GM13977 (cell line): ENCODE results near the gene CTSW.

Experiments used
- DNase-seq: peaks from one replicate; pipeline ENCODE4 v3.0.0; 2012; ENCODE audit warnings: low spot score
- CTCF ChIP-seq: IDR thresholded peaks from 2 replicates; pipeline ENCODE4 v1.5.1; 2012; ENCODE audit warnings: mild to moderate bottlenecking, control low read depth; ENCODE audit not compliant: insufficient read depth; ENCODE audit errors: extremely low read depth, missing control alignments
- in situ Hi-C: fragments of 300-500 bp; cut with MboI; formaldehyde crosslinking; loops from one replicate; pipeline ENCODE4 v1.12.0; 2022; ENCODE audit warnings: low sequenced_read_pairs, low pct_unique_long_range_greater_than_20kb, mixed read lengths, inconsistent platforms; ENCODE audit not compliant: unreplicated experiment

Gene CTSW

GRCh38 chr11:65931773-65932557 lies 52.3 kb downstream of the CTSW start:
- TF ChIP-seq CTCF = no peak
- in situ Hi-C loops = no loop called here
- DNase-seq = no peak

- in situ Hi-C loops = no loop called here
These were observed 52.9 kb downstream of the CTSW start for GRCh38 chr11:65932558-65932919.

More at GRCh38 chr11:65932558-65932919, 52.9 kb downstream of the CTSW start:
- no peak for DNase-seq
- no peak for TF ChIP-seq CTCF
